Mammary epithelial cell (primary cell): ENCODE results near the gene PIGX.

Experiments
- EZH2 ChIP-seq: IDR thresholded peaks from 2 replicates; pipeline ENCODE4 v1.6.1; 2012; ENCODE audit warnings: low read length, inconsistent platforms, borderline replicate concordance
- TF ChIP-seq, protein P1 (sequence below), 2 donors: IDR thresholded peaks in 1 of 2; conservative IDR thresholded peaks in 1 of 2; 2 replicates each; pipeline ENCODE4 v1.5.1; 2011 to 2012; ENCODE audit warnings: inconsistent platforms in 2 of 2, low read length in 2 of 2, mild to moderate bottlenecking in 2 of 2, control low read depth in 1 of 2, low read depth in 1 of 2; ENCODE audit not compliant: insufficient read depth in 1 of 2; ENCODE audit errors: extremely low read depth in 1 of 2

DNA sequence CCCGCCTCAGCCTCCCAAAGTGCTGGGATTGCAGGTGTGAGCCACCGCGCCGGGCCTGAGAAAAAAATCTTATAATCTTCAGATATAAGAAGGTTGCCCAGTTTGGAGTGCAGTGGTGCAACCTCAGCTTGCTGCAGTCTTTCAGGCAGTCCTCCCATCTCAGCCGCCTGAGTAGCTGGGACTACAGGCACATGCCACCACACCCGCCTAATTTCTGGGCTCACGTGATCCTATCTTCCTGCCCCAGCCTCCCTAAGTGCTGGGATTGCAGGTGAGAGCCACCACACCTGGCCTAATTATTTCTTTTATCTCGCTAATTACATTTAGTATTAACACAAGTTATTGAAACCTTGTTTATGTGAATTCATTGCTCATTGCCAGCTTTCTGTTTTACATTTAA lies 41.0 kb downstream of the PIGX start:
- TF ChIP-seq, protein P1, sequence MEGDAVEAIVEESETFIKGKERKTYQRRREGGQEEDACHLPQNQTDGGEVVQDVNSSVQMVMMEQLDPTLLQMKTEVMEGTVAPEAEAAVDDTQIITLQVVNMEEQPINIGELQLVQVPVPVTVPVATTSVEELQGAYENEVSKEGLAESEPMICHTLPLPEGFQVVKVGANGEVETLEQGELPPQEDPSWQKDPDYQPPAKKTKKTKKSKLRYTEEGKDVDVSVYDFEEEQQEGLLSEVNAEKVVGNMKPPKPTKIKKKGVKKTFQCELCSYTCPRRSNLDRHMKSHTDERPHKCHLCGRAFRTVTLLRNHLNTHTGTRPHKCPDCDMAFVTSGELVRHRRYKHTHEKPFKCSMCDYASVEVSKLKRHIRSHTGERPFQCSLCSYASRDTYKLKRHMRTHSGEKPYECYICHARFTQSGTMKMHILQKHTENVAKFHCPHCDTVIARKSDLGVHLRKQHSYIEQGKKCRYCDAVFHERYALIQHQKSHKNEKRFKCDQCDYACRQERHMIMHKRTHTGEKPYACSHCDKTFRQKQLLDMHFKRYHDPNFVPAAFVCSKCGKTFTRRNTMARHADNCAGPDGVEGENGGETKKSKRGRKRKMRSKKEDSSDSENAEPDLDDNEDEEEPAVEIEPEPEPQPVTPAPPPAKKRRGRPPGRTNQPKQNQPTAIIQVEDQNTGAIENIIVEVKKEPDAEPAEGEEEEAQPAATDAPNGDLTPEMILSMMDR (conservative IDR thresholded peaks at IDR 0.05 in 1 of 2, IDR thresholded peaks at IDR 0.05 in 1 of 2; ENCODE audit: extremely low read depth in 1 of 2, insufficient read depth in 1 of 2, low read depth in 1 of 2, low read length in 2 of 2) = no peak
- no peak for TF ChIP-seq EZH2
